MM.1S (cell line): Measurements from ENCODE around the gene PRPF31.
"Not testable (repeated sequence)": the region's sequence is repeated elsewhere in the genome, so short reads cannot be mapped to it uniquely, and the experiment has no call there.

Experiments
- DNase-seq: peaks from one replicate; pipeline ENCODE4 v3.0.0-alpha.2; 2015
- H2AFZ ChIP-seq: fragments of 300-600 bp; sonication (generic); 2 replicates; pipeline ENCODE4 v1.6.0; 2016; ENCODE audit warnings: antibody characterized with exemption, low read length
- H3F3A ChIP-seq: fragments of 300-600 bp; sonication (generic); 2 replicates; pipeline ENCODE4 v1.6.1; 2016; ENCODE audit warnings: mild to moderate bottlenecking, antibody characterized with exemption, low read length, moderate library complexity, mixed read lengths; ENCODE audit not compliant: insufficient read depth
- H3K27ac ChIP-seq: fragments of 300-600 bp; sonication (generic); 2 replicates; pipeline ENCODE4 v1.5.1; 2016; ENCODE audit warnings: mild to moderate bottlenecking, low read length
- H3K27me3 ChIP-seq: fragments of 300-600 bp; sonication (generic); replicated peaks from 2 replicates; pipeline ENCODE4 v1.6.0; 2016; ENCODE audit warnings: low read length; ENCODE audit not compliant: insufficient read depth
- H3K36me3 ChIP-seq: fragments of 300-600 bp; sonication (generic); replicated peaks from 2 replicates; pipeline ENCODE4 v1.6.1; 2016; ENCODE audit warnings: mild to moderate bottlenecking, low read length, mixed read lengths; ENCODE audit not compliant: insufficient read depth
- H3K4me1 ChIP-seq: fragments of 300-600 bp; sonication (generic); 2 replicates; pipeline ENCODE4 v1.6.1; 2016; ENCODE audit warnings: low read length, mixed read lengths
- H3K4me2 ChIP-seq: fragments of 300-600 bp; sonication (generic); 2 replicates; pipeline ENCODE4 v1.6.0; 2016; ENCODE audit warnings: low read depth, low read length
- H3K4me3 ChIP-seq: fragments of 300-600 bp; sonication (generic); 2 replicates; pipeline ENCODE4 v1.5.1; 2016; ENCODE audit warnings: low read length, mixed read lengths
- H3K79me2 ChIP-seq: fragments of 300-600 bp; sonication (generic); 2 replicates; pipeline ENCODE4 v1.6.1; 2016; ENCODE audit warnings: mixed run types, low read length, mixed read lengths
- H3K9ac ChIP-seq: fragments of 300-600 bp; sonication (generic); 2 replicates; pipeline ENCODE4 v1.6.1; 2016; ENCODE audit warnings: low read length, mixed read lengths
- H3K9me2 ChIP-seq: fragments of 300-600 bp; sonication (generic); replicated peaks from 2 replicates; pipeline ENCODE4 v1.6.1; 2016; ENCODE audit warnings: mild to moderate bottlenecking, low read length, mixed read lengths; ENCODE audit not compliant: insufficient read depth
- H3K9me3 ChIP-seq: fragments of 300-600 bp; sonication (generic); replicated peaks from 2 replicates; pipeline ENCODE4 v1.6.1; 2016; ENCODE audit warnings: mild to moderate bottlenecking, low read length, mixed read lengths; ENCODE audit not compliant: insufficient read depth
- H4K20me1 ChIP-seq: fragments of 300-600 bp; sonication (generic); 2 replicates; pipeline ENCODE4 v1.6.1; 2016; ENCODE audit warnings: mild to moderate bottlenecking, low read length, moderate library complexity, mixed read lengths; ENCODE audit not compliant: insufficient read depth
- EZH2 ChIP-seq: fragments of 300-600 bp; sonication (generic); optimal IDR thresholded peaks from 2 replicates; pipeline ENCODE3; 2017; ENCODE audit warnings: low read depth, mild to moderate bottlenecking, antibody characterized with exemption, low read length, mixed read lengths
- EZH2phosphoT487 ChIP-seq: fragments of 300-600 bp; sonication (generic); IDR thresholded peaks from 2 replicates; pipeline ENCODE4 v1.6.1; 2018; ENCODE audit warnings: antibody characterized with exemption, low read length
- TF ChIP-seq, protein P1 (sequence below): fragments of 300-600 bp; sonication (generic); IDR thresholded peaks from 2 replicates; pipeline ENCODE4 v1.5.1; 2016; ENCODE audit warnings: antibody characterized with exemption, low read length, mixed read lengths

Gene PRPF31

DNA sequence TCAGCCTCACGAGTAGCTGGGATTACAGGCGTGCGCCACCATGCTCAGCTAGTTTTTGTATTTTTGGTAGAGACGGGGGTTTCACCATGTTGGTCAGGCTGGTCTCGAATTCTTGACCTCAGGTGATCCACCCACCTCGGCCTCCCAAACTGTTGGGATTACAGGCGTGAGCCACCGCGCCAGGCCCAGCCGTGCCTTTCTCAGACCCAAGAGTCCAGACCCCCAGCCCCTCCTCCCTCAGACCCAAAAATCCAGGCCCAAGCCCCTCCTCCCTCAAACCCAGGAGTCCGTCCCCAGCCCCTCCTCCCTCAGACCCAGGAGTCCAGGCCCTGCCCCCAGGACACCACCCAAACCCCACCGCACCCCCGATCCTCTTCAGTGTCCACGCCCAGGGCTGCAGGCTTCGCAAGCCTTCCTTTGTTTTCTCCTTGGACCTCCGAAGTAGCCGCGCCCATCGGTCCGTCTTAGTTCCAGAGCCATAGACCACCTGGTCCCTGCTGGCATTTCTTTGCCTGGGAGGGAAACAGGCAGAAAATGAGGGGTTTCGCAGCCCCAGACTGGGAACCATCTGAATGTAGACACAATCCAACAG is 53.7 kb downstream of the PRPF31 start:
- H3K9me2 ChIP-seq = no peaks in the 10 kb centered on the region
- H4K20me1 ChIP-seq = no peaks in the 10 kb centered on the region
- H3K4me2 ChIP-seq = no peak overlapping the region
- peaks cover 22% of the 10 kb centered on the region for H3K27me3 ChIP-seq
- no peak overlapping the region for H3K4me3 ChIP-seq
- no peak for DNase-seq
- no peaks in the 10 kb centered on the region for H3K36me3 ChIP-seq
- H3F3A ChIP-seq = no peaks in the 10 kb centered on the region
- H3K27ac ChIP-seq = no peak overlapping the region
- no peak overlapping the region for H2AFZ ChIP-seq
- no peak overlapping the region for H3K9ac ChIP-seq
- no peaks in the 10 kb centered on the region for H3K79me2 ChIP-seq
- H3K4me1 ChIP-seq = peaks cover 4% of the 10 kb centered on the region; the same call in 1 of the 2 replicates
- no peaks in the 10 kb centered on the region for H3K9me3 ChIP-seq
- TF ChIP-seq EZH2 (no peak), EZH2phosphoT487 (no peak)
- TF ChIP-seq, protein P1, sequence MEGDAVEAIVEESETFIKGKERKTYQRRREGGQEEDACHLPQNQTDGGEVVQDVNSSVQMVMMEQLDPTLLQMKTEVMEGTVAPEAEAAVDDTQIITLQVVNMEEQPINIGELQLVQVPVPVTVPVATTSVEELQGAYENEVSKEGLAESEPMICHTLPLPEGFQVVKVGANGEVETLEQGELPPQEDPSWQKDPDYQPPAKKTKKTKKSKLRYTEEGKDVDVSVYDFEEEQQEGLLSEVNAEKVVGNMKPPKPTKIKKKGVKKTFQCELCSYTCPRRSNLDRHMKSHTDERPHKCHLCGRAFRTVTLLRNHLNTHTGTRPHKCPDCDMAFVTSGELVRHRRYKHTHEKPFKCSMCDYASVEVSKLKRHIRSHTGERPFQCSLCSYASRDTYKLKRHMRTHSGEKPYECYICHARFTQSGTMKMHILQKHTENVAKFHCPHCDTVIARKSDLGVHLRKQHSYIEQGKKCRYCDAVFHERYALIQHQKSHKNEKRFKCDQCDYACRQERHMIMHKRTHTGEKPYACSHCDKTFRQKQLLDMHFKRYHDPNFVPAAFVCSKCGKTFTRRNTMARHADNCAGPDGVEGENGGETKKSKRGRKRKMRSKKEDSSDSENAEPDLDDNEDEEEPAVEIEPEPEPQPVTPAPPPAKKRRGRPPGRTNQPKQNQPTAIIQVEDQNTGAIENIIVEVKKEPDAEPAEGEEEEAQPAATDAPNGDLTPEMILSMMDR = no peak

DNA sequence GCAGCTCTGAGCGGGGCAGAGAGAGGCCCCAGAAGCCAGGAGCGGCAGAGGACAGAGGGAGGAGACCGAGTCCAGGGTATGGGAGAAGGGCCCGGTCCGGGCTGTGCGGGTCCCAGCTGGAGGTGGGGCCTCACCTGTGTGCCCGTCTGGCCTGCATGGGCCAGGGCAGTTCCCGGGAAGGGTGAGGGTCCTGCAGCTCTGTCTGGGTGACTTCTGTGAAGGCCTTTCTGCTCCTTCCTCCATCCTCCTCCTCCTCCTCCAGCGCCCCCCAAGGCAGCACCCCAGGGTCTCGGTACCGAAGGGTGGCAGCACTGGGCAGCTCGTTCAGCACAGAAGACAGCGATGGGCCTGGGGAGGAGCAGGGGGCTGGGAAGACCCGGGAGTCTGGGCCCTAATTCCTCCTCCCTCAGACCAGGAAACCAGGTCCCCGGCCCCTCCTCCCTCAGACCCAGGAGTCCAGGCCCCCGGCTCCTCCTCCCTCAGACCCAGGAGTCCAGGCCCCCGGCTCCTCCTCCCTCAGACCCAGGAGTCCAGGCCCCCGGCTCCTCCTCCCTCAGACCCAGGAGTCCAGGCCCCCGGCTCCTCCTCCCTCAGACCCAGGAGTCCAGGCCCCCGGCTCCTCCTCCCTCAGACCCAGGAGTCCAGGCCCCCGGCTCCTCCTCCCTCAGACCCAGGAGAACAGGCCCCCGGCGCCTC is 56.3 kb downstream of the PRPF31 start:
- H3K9ac ChIP-seq, H3K4me1 ChIP-seq, H4K20me1 ChIP-seq, H3K79me2 ChIP-seq, H3K36me3 ChIP-seq, H3K9me2 ChIP-seq, H3F3A ChIP-seq, H2AFZ ChIP-seq, H3K27me3 ChIP-seq, DNase-seq, H3K4me3 ChIP-seq, H3K9me3 ChIP-seq, H3K4me2 ChIP-seq, H3K27ac ChIP-seq: not testable (repeated sequence)

DNA sequence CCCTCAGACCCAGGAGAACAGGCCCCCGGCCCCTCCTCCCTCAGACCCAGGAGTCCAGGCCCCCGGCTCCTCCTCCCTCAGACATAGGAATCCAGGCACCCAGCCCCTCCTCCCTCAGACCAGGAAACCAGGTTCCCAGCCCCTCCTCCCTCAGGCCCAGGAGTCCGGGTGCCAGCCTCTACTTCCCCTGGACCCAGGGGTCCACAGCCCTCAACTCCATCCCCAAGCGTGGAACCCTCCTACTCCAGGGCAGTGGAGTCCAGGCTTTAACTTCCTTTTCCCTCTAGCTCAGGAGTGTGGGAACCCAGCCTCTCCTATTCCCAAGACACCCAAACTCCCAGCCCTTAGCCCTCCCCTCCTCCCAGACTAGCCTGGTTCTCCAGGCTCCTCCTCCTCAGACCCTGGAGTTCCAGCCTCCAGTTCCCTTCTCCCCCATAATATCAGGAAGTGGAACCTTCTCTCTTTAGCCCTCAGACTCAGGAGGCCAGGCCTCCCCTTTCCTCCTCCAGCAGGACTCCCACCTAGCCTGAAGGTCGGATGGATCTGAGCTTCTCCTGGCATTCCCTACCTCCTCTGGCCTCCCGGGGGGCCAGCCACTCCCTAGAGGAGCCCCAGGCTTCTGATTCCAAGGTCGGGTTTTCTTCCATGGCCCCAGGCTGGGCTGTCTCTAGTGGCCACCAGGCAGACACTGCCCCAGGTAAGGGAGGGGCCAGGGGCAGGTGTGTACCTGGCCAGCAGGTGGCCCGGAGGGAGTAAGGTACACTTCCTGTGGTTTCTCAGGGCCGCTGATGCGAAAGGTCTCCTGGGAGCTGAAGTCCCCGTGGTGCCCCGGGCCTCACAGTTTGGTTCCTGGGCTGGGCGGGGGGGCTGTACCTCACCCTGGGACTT is 57.2 kb downstream of the PRPF31 start, which contains the start of gene TMC4:
Gene TMC4 (minus strand): TSS at position 690 of the 888 bp plus-strand sequence. CDS start 43 bp downstream, at position 647.
- Histone ChIP-seq H4K20me1 (no peaks in the 10 kb centered on the region), H3K4me2 (peak within 1 kb of the TSS; percentile 98), H3K27me3 (no peaks in the 10 kb centered on the region), H3K36me3 (no peaks in the 10 kb centered on the region), H3K9me2 (no peaks in the 10 kb centered on the region), H3K9me3 (no peaks in the 10 kb centered on the region), H3K79me2 (no peaks in the 10 kb centered on the region), H3K4me3 (peak within 1 kb of the TSS; percentile 69), H3K9ac (peak within 1 kb of the TSS; percentile 50; the same call in 1 of the 2 replicates), H3K4me1 (peaks cover 4% of the 10 kb centered on the region; the same call in 1 of the 2 replicates), H3K27ac (no peak within 1 kb of the TSS), H3F3A (no peaks in the 10 kb centered on the region), H2AFZ (peak within 1 kb of the TSS; percentile 68)
- no peak for TF ChIP-seq EZH2phosphoT487
- no peak for TF ChIP-seq EZH2
- TF ChIP-seq, protein P1 = peak; percentile 57
- peak; percentile 76 for DNase-seq
